ENCODE results near the gene RPP21.

Gene RPP21

DNA sequence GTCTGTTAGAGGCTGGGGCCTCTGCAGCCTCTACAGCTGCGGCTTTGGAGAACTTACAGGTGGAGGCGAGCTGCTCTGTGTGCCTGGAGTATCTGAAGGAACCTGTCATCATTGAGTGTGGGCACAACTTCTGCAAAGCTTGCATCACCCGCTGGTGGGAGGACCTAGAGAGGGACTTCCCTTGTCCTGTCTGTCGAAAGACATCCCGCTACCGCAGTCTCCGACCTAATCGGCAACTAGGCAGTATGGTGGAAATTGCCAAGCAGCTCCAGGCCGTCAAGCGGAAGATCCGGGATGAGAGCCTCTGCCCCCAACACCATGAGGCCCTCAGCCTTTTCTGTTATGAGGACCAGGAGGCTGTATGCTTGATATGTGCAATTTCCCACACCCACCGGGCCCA lies 15.6 kb upstream of the RPP21 start:
- TF ChIP-seq, protein P1, sequence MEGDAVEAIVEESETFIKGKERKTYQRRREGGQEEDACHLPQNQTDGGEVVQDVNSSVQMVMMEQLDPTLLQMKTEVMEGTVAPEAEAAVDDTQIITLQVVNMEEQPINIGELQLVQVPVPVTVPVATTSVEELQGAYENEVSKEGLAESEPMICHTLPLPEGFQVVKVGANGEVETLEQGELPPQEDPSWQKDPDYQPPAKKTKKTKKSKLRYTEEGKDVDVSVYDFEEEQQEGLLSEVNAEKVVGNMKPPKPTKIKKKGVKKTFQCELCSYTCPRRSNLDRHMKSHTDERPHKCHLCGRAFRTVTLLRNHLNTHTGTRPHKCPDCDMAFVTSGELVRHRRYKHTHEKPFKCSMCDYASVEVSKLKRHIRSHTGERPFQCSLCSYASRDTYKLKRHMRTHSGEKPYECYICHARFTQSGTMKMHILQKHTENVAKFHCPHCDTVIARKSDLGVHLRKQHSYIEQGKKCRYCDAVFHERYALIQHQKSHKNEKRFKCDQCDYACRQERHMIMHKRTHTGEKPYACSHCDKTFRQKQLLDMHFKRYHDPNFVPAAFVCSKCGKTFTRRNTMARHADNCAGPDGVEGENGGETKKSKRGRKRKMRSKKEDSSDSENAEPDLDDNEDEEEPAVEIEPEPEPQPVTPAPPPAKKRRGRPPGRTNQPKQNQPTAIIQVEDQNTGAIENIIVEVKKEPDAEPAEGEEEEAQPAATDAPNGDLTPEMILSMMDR (IDR thresholded peaks at IDR 0.05; ENCODE audit: low read depth, low read length, missing control alignments), result no peak
- H3K4me3 ChIP-seq (replicated peaks; ENCODE audit: low read depth, low read length), result no peak overlapping the region
- no peak for DNase-seq (ENCODE audit: extremely low read depth, low read depth)

DNA sequence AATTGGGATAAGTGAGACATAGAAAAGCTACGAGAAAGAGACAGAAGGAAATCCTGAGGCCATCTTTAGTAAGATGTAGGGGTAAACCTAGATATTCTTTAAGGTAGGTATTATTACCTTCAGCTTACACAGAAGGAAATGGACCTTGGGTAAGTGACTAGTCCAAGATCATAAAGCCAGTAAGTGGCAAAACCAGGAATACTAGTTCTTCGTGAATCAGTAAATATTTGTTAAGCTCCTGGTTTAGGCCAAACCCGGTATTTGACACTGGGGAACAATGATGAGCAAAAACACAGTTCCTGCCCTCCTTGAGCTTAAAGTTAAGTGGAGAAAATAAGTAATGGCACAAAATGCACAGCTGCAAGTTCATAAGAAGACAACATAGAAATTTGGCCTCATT lies 13.0 kb upstream of the RPP21 start:
- TF ChIP-seq, protein P1 (IDR thresholded peaks at IDR 0.05; ENCODE audit: low read depth, low read length, missing control alignments), result no peak

DNA sequence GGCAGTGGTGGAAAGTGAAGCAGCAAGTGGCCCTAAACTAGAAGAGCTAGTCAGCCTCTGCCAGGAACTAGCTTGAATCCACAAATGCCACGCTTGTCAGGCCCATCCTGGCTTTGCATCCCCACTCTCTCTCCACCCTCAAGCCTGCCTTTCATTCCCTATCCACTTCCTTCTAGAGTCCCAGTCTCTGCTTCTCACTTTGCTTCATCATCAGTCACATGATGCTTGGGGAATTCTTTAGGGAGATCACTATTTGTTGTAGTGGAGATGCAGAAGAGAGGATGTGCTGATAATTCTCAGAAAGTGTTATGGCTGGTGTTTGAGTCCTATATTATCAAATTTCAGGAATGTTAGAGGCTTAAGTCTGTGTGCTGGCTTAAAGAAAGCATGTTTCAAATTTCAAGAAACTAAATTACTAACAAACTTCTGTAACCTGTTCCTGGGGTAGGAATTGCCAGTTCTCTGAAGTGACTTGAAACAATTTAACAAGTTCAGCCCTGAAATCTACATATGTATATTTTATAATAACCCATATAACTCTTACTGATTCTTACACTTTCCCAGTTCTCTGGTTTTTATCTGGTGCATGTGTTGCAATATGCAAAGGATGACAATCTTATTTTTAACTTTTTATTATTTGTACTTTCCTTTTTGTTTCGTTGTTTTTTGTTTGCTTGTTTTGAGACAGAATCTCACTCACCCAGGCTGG lies 10.7 kb upstream of the RPP21 start:
- TF ChIP-seq, protein P1 (IDR thresholded peaks at IDR 0.05; ENCODE audit: low read depth, low read length, missing control alignments), result no peak
- H3K4me3 ChIP-seq (replicated peaks; ENCODE audit: low read depth, low read length), result no peak overlapping the region
- no peak for DNase-seq (ENCODE audit: extremely low read depth, low read depth)

More for the DNA sequence above, 13.0 kb upstream of the RPP21 start:
- no peak overlapping the region for H3K4me3 ChIP-seq (replicated peaks; ENCODE audit: low read depth, low read length)
- no peak for DNase-seq (ENCODE audit: extremely low read depth, low read depth)

DNA sequence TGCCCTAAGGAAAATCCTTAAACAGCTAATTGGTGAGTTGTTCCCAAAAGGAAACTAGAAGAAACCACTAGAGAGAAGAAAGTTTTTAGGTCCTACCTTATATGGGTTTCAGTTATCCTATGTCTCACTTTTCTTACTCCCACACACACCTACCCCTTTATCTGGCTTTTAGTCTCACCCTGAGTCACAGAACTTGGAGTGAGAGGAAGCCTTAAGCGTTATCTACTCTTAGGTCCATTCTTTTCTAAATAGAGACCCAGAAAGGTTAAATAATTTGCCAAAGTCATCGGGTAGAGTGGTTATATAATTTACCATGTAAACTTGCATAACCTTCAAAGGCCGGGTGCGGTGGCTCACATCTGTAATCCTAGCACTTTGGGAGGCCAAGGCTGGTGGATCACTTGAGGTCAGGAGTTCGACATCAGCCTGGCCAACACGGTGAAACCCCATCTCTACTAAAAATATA lies 4.3 kb upstream of the RPP21 start:
- no peak for DNase-seq (ENCODE audit: extremely low read depth, low read depth)
- TF ChIP-seq, protein P1 (IDR thresholded peaks at IDR 0.05; ENCODE audit: low read depth, low read length, missing control alignments), result no peak
- no peak overlapping the region for H3K4me3 ChIP-seq (replicated peaks; ENCODE audit: low read depth, low read length)

DNA sequence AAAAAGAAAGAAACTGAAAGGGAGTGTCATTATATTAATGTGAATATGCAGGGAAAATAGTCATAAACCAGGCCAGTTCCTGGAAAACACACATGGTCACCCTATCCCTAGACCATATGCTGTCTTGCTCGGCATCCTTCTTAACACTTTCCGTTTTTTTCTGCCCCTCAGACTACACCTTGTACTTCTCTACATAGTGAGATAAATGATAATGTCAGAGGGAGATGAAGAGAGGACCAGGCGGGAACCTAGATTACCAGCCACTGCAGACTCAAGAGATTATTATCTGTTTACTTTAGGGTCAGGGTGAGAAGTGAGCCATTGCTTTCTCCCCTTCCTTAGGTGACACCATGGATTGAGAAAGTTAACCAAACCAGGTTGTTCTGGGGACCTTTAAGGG lies 3.7 kb upstream of the RPP21 start:
- TF ChIP-seq, protein P1 (IDR thresholded peaks at IDR 0.05; ENCODE audit: low read depth, low read length, missing control alignments), result no peak
- no peak overlapping the region for H3K4me3 ChIP-seq (replicated peaks; ENCODE audit: low read depth, low read length)
- DNase-seq (ENCODE audit: extremely low read depth, low read depth), result no peak

DNA sequence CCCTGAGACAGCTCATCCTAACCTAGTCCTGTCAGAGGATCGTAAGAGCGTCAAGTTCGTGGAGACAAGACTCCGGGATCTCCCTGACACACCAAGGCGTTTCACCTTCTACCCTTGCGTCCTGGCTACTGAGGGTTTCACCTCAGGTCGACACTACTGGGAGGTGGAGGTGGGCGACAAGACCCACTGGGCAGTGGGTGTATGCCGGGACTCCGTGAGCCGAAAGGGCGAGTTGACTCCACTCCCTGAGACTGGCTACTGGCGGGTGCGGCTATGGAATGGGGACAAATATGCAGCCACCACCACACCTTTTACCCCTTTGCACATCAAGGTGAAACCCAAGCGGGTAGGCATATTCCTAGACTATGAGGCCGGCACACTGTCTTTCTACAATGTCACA lies 3.2 kb upstream of the RPP21 start:
- H3K4me3 ChIP-seq (replicated peaks; ENCODE audit: low read depth, low read length), result no peak overlapping the region
- no peak for DNase-seq (ENCODE audit: extremely low read depth, low read depth)
- TF ChIP-seq, protein P1 (IDR thresholded peaks at IDR 0.05; ENCODE audit: low read depth, low read length, missing control alignments), result no peak
